ENCODE data around the gene SYNE2. TPM values are rescaled to one million over a fixed set of nuclear protein-coding genes. Genes with fewer than 3 reads are reported as not detected.
"Not testable (repeated sequence)": the region's sequence is repeated elsewhere in the genome, so short reads cannot be mapped to it uniquely, and the experiment has no call there.

The SYNE2 gene
- total RNA-seq, 1 donor from 2014 or later, result 121 TPM

DNA sequence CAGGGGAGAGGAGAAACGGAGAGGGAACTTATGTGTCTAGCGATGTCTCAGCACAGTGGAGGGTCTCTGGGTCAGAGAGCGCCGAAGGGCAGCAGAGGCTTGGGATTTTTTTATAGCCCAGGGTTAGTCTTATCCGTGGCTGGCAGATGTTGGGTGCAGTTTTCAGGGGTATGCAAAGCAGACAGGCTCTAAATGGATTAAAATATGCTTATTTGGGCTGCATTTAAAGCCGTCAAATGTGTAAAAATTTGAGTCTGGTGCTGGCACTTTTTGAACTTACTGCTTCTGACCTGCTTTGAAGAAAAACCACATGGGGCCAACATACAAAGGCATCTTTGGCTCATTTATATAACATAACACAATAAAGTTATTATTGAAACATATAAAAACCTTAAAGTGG, 262.6 kb downstream of the SYNE2 start:
- Histone ChIP-seq H3K27ac (no peak overlapping the region), H3K4me3 (no peak overlapping the region), H3K4me1 (no peaks in the 10 kb centered on the region), H3K36me3 (peaks cover 18% of the 10 kb centered on the region), H3K9me3 (no peaks in the 10 kb centered on the region), H3K27me3 (no peaks in the 10 kb centered on the region)
- TF ChIP-seq, protein P1, sequence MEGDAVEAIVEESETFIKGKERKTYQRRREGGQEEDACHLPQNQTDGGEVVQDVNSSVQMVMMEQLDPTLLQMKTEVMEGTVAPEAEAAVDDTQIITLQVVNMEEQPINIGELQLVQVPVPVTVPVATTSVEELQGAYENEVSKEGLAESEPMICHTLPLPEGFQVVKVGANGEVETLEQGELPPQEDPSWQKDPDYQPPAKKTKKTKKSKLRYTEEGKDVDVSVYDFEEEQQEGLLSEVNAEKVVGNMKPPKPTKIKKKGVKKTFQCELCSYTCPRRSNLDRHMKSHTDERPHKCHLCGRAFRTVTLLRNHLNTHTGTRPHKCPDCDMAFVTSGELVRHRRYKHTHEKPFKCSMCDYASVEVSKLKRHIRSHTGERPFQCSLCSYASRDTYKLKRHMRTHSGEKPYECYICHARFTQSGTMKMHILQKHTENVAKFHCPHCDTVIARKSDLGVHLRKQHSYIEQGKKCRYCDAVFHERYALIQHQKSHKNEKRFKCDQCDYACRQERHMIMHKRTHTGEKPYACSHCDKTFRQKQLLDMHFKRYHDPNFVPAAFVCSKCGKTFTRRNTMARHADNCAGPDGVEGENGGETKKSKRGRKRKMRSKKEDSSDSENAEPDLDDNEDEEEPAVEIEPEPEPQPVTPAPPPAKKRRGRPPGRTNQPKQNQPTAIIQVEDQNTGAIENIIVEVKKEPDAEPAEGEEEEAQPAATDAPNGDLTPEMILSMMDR (IDR thresholded peaks at IDR 0.05), result no peak
- intact Hi-C loops (cut with DNase I), result no loop called here
- ATAC-seq (no peak), DNase-seq (no peak)

DNA sequence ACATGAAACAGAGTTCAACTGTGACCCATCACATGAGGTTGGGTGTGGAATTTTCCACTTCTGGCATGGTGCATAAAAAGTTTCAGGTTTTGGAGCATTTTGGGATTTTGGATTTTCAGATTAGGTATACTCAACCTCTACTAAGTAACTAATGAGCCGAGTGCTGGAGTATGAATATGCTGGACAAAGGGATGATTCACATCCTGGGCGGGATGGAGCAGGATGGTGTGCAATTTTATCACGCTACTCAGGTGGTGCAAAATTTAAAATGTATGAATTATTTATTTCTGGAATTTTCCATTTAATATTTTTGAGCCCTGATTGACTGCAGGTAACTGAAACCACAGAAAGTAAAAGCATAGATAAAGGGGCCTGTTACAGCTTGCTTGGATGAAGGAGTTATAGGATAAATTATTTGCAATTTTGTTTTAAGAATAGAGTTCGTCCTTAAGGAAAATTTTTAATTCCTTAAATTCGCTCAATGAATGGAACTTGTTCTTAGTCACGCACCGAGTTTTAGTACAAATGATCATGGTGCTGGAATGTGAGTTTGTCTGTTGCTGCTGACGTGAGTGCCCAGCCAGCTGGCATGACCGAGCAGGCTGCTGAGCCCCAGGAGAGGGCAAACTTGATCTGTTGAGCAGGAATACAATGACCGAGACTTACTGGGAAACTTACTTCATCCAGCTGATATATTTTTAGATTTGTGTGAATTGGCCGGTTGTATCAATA, 265.0 kb downstream of the SYNE2 start:
- Histone ChIP-seq H3K4me3 (no peak overlapping the region), H3K4me1 (no peaks in the 10 kb centered on the region), H3K27me3 (no peaks in the 10 kb centered on the region), H3K27ac (no peak overlapping the region), H3K36me3 (peaks cover 39% of the 10 kb centered on the region), H3K9me3 (no peaks in the 10 kb centered on the region)
- DNase-seq (no peak), ATAC-seq (peak; percentile 73)
- intact Hi-C loops (cut with DNase I), result no loop called here
- TF ChIP-seq, protein P1 (IDR thresholded peaks at IDR 0.05), result no peak

DNA sequence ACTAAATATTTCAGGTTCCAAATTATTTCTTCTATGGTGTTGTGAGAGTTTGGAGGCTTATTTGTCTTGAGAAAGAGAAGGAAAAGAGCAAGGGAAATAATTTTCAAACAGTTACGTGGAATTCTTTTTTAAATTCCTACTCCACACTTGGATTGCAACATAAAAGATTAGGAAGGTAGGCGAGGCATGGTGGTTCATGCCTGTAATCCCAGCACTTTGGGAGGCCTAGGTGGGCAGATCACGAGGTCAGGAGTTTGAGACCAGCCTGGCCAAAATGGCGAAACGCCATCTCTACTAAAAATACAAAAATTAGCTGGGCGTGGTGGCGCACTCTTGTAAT, 265.6 kb downstream of the SYNE2 start:
- H3K4me3 ChIP-seq; H3K4me1 ChIP-seq; intact Hi-C loops (cut with DNase I); DNase-seq; ATAC-seq; H3K9me3 ChIP-seq; H3K27ac ChIP-seq; H3K27me3 ChIP-seq: not testable (repeated sequence)
- H3K36me3 ChIP-seq, result peaks cover 39% of the 10 kb centered on the region

DNA sequence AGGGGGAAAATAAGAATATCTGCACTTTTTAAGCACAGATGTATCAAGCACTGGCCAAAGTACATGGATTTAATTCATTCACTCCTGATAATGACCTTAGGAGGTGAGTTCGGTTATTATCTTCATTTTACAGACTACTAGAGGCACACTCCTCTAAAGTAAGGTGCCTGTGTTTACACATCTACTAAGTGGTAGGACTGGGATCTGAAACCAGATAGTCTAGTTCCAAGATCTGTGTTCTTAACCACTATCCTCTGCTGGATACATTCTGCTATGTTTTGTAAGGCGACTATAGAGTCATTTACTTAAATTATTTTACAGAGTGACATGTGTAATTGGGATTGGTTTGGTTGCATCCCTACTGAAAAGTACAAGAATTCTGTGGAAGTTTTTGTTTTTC, 266.1 kb downstream of the SYNE2 start:
- DNase-seq, result no peak
- intact Hi-C loops (cut with DNase I), result no loop called here
- peak; percentile 59 for ATAC-seq
- Histone ChIP-seq H3K36me3 (peaks cover 40% of the 10 kb centered on the region), H3K27me3 (no peaks in the 10 kb centered on the region), H3K4me1 (no peaks in the 10 kb centered on the region), H3K9me3 (no peaks in the 10 kb centered on the region), H3K4me3 (no peak overlapping the region), H3K27ac (no peak overlapping the region)
- TF ChIP-seq, protein P1 (IDR thresholded peaks at IDR 0.05), result no peak

DNA sequence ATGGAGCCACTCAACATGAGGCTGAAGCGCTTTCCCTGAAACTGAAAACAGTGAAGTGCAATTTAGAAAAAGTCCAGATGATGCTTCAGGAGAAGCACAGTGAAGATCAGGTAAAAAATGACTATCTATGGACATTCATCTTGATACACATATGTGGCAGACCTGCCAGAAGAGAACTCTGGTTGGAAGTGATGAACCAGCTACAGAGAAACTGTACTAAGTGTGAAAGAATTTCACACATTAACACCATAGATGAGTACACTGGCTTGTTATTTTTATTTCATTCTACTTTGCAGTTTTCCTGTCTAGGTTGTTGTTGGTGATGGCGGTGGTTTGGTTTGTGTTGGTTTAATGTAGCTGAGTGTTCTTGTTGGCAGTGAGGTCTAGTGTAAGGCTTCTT, 266.7 kb downstream of the SYNE2 start:
- intact Hi-C loops (cut with DNase I), result no loop called here
- Histone ChIP-seq H3K9me3 (no peaks in the 10 kb centered on the region), H3K27ac (no peak overlapping the region), H3K36me3 (peaks cover 42% of the 10 kb centered on the region), H3K4me1 (no peaks in the 10 kb centered on the region), H3K4me3 (no peak overlapping the region), H3K27me3 (no peaks in the 10 kb centered on the region)
- TF ChIP-seq, protein P1 (IDR thresholded peaks at IDR 0.05), result no peak
- DNase-seq (no peak), ATAC-seq (no peak)

DNA sequence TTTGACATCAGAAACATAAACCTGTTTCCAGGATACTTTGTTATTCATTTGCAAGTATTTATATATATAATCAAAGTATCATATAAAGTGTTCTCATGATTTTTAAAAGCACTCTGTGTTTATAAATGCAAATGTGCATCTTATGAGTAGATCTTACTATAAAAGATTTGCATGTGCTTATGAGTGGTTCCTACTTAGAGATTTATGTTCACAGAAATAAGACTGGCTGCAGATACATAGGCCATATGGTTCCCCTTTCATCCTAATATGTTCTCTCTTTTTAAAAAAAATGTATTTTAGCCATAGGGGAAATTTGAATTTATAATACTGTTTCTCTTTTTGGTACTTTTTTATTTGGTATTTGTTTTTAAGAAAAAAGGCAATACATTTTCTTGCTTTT, 267.2 kb downstream of the SYNE2 start:
- H3K9me3 ChIP-seq, result no peaks in the 10 kb centered on the region
- H3K27me3 ChIP-seq, result no peaks in the 10 kb centered on the region
- no peaks in the 10 kb centered on the region for H3K4me1 ChIP-seq
- H3K4me3 ChIP-seq, result no peak overlapping the region
- intact Hi-C loops (cut with DNase I), result no loop called here
- H3K27ac ChIP-seq, result no peak overlapping the region
- ATAC-seq, result no peak
- no peak for DNase-seq
- TF ChIP-seq, protein P1 (IDR thresholded peaks at IDR 0.05), result no peak
- H3K36me3 ChIP-seq, result peaks cover 46% of the 10 kb centered on the region

Measured in upper lobe of right lung (tissue), 1 donor.